ENCODE results near the gene ELP1. TPM values are rescaled to one million over a fixed set of nuclear protein-coding genes. Genes with fewer than 3 reads are reported as not detected.
"Not testable (repeated sequence)": the region's sequence is repeated elsewhere in the genome, so short reads cannot be mapped to it uniquely, and the experiment has no call there.

The ELP1 gene
- total and polyA plus RNA-seq, 2 donors from 2014 or later: 12.9 to 25.2 TPM

- no peaks in the 10 kb centered on the region for H3K9me3 ChIP-seq (ENCODE audit: control insufficient read depth in 2 of 3, insufficient read depth in 1 of 3, low read length in 3 of 3)
- no peaks in the 10 kb centered on the region for H3K4me1 ChIP-seq (ENCODE audit: control insufficient read depth in 2 of 3, insufficient read depth in 2 of 3, low read depth in 1 of 3, low read length in 3 of 3)
- intact Hi-C loops (cut with DNase I): no loop called here
- H3K4me3 ChIP-seq (ENCODE audit: low read length in 3 of 3): no peak overlapping the region
- H3K36me3 ChIP-seq (ENCODE audit: control insufficient read depth in 2 of 3, insufficient read depth in 3 of 3, low read length in 3 of 3): no peaks in the 10 kb centered on the region
- H3K27me3 ChIP-seq (ENCODE audit: control insufficient read depth, insufficient read depth, low read length): no peaks in the 10 kb centered on the region
- TF ChIP-seq CTCF (IDR thresholded peaks at IDR 0.05; ENCODE audit: borderline replicate concordance, extremely low read depth, insufficient read depth): no peak
- H3K9ac ChIP-seq (ENCODE audit: low read length in 3 of 3): no peak overlapping the region
- no peak overlapping the region for H3K27ac ChIP-seq (ENCODE audit: low read depth in 2 of 2, low read length in 2 of 2)
- DNase-seq (peak in 1 of 5 donors; percentile 8), FAIRE-seq (no peak)
Measured at GRCh38 chr9:108842610-108843295, 91.2 kb downstream of the ELP1 start.

GRCh38 chr9:108839561-108839960 is 94.4 kb downstream of the ELP1 start:
- H3K27ac ChIP-seq (ENCODE audit: low read depth in 2 of 2, low read length in 2 of 2); H3K4me1 ChIP-seq (ENCODE audit: control insufficient read depth in 2 of 3, insufficient read depth in 2 of 3, low read depth in 1 of 3, low read length in 3 of 3); H3K36me3 ChIP-seq (ENCODE audit: control insufficient read depth in 2 of 3, insufficient read depth in 3 of 3, low read length in 3 of 3); H3K27me3 ChIP-seq (ENCODE audit: control insufficient read depth, insufficient read depth, low read length); H3K9me3 ChIP-seq (ENCODE audit: control insufficient read depth in 2 of 3, insufficient read depth in 1 of 3, low read length in 3 of 3); DNase-seq; FAIRE-seq; H3K4me3 ChIP-seq (ENCODE audit: low read length in 3 of 3); intact Hi-C loops (cut with DNase I); H3K9ac ChIP-seq (ENCODE audit: low read length in 3 of 3): not testable (repeated sequence)

- no peaks in the 10 kb centered on the region for H3K27me3 ChIP-seq (ENCODE audit: control insufficient read depth, insufficient read depth, low read length)
Measured at GRCh38 chr9:108838017-108838416, 95.9 kb downstream of the ELP1 start.

GRCh38 chr9:108837530-108837929 is 96.4 kb downstream of the ELP1 start:
- TF ChIP-seq CTCF (IDR thresholded peaks at IDR 0.05; ENCODE audit: borderline replicate concordance, extremely low read depth, insufficient read depth): no peak
- FAIRE-seq (no peak), DNase-seq (no peak)
- Histone ChIP-seq H3K4me1 (ENCODE audit: control insufficient read depth in 2 of 3, insufficient read depth in 2 of 3, low read depth in 1 of 3, low read length in 3 of 3) (no peaks in the 10 kb centered on the region), H3K9ac (ENCODE audit: low read length in 3 of 3) (no peak overlapping the region), H3K27ac (ENCODE audit: low read depth in 2 of 2, low read length in 2 of 2) (no peak overlapping the region), H3K36me3 (ENCODE audit: control insufficient read depth in 2 of 3, insufficient read depth in 3 of 3, low read length in 3 of 3) (no peaks in the 10 kb centered on the region), H3K9me3 (ENCODE audit: control insufficient read depth in 2 of 3, insufficient read depth in 1 of 3, low read length in 3 of 3) (no peaks in the 10 kb centered on the region), H3K4me3 (ENCODE audit: low read length in 3 of 3) (no peak overlapping the region), H3K27me3 (ENCODE audit: control insufficient read depth, insufficient read depth, low read length) (no peaks in the 10 kb centered on the region)
- intact Hi-C loops (cut with DNase I): no loop called here

More at GRCh38 chr9:108838017-108838416, 95.9 kb downstream of the ELP1 start:
- Histone ChIP-seq H3K27ac (ENCODE audit: low read depth in 2 of 2, low read length in 2 of 2) (no peak overlapping the region), H3K4me1 (ENCODE audit: control insufficient read depth in 2 of 3, insufficient read depth in 2 of 3, low read depth in 1 of 3, low read length in 3 of 3) (no peaks in the 10 kb centered on the region), H3K4me3 (ENCODE audit: low read length in 3 of 3) (no peak overlapping the region), H3K9ac (ENCODE audit: low read length in 3 of 3) (no peak overlapping the region), H3K9me3 (ENCODE audit: control insufficient read depth in 2 of 3, insufficient read depth in 1 of 3, low read length in 3 of 3) (no peaks in the 10 kb centered on the region), H3K36me3 (ENCODE audit: control insufficient read depth in 2 of 3, insufficient read depth in 3 of 3, low read length in 3 of 3) (no peaks in the 10 kb centered on the region)
- FAIRE-seq (no peak), DNase-seq (no peak)
- intact Hi-C loops (cut with DNase I): no loop called here
- no peak for TF ChIP-seq CTCF (IDR thresholded peaks at IDR 0.05; ENCODE audit: borderline replicate concordance, extremely low read depth, insufficient read depth)

Data from kidney (tissue), 14 donors.